ENCODE results near the gene TAAR8. TPM values are rescaled to one million over a fixed set of nuclear protein-coding genes. Genes with fewer than 3 reads are reported as not detected.

TAAR8 gene
- total and polyA plus RNA-seq, 2 of the 13 experiments (the other 11 are each of a cell fraction or from before 2014, with no cell fraction given) = 0.07 TPM; not detected in 1

- 0 out of 2 replicates have a peak, but pooled peaks have one; percentile 32 for TF ChIP-seq BHLHE40 (IDR thresholded peaks at IDR 0.05; ENCODE audit: low read length)
- TF ChIP-seq RARG (CRISPR knock-in tag; IDR thresholded peaks at IDR 0.05; ENCODE audit: low read depth) = peak; percentile 70; the same call in 1 of the 2 replicates
- TF ChIP-seq ZNF414 (CRISPR knock-in tag; IDR thresholded peaks at IDR 0.05) = peak; percentile 92; the same call in 1 of the 2 replicates
- peak; percentile 85; the same call in 1 of the 2 replicates for TF ChIP-seq SNAPC2 (CRISPR knock-in tag; IDR thresholded peaks at IDR 0.05)
- no peak for TF ChIP-seq NR2F1 (CRISPR knock-in tag; IDR thresholded peaks at IDR 0.05)
- peak; percentile 75 for TF ChIP-seq HDAC1 (CRISPR knock-in tag; IDR thresholded peaks at IDR 0.05)
- TF ChIP-seq MXD3 (CRISPR knock-in tag; IDR thresholded peaks at IDR 0.05) = peak; percentile 96
- peak; percentile 81; the same call in 1 of the 2 replicates for TF ChIP-seq SIN3A (IDR thresholded peaks at IDR 0.05; ENCODE audit: borderline replicate concordance, low read depth, low read length)
- TF ChIP-seq ZNF460 (CRISPR knock-in tag; IDR thresholded peaks at IDR 0.05; ENCODE audit: borderline replicate concordance) = no peak
- TF ChIP-seq ZNF687 (CRISPR knock-in tag; IDR thresholded peaks at IDR 0.05) = peak; percentile 94
- peak; percentile 90; the same call in 1 of the 2 replicates for TF ChIP-seq ZNF354B (CRISPR knock-in tag; IDR thresholded peaks at IDR 0.05)
- no peak for TF ChIP-seq ZNF570 (CRISPR knock-in tag; IDR thresholded peaks at IDR 0.05; ENCODE audit: borderline replicate concordance)
- no peak for TF ChIP-seq ZXDC (CRISPR knock-in tag; IDR thresholded peaks at IDR 0.05)
- peak; percentile 94 for TF ChIP-seq TARDBP (CRISPR knock-in tag; IDR thresholded peaks at IDR 0.05)
- TF ChIP-seq ZNF547 (CRISPR knock-in tag; IDR thresholded peaks at IDR 0.05) = peak; percentile 97
- peak; percentile 46; the same call in 1 of the 2 replicates for TF ChIP-seq MLXIP (CRISPR knock-in tag; IDR thresholded peaks at IDR 0.05; ENCODE audit: borderline replicate concordance)
Measured at GRCh38 chr6:132512638-132513632, 39.5 kb upstream of the TAAR8 start, which contains the start of gene STX7 (continued).

Measured in HepG2 (cell line).